GM23248 (cell line): ENCODE results near the gene REC8.

Source experiments
- EZH2 ChIP-seq: fragments of 200-600 bp; sonication (generic); IDR thresholded peaks from 2 replicates; pipeline ENCODE4 v1.6.1; 2018; ENCODE audit warnings: antibody characterized with exemption, mild to moderate bottlenecking; ENCODE audit not compliant: insufficient read depth, poor library complexity, severe bottlenecking
- EZH2phosphoT487 ChIP-seq: fragments of 200-600 bp; sonication (generic); IDR thresholded peaks from 2 replicates; pipeline ENCODE4 v1.6.1; 2018; ENCODE audit warnings: antibody characterized with exemption, moderate library complexity, mild to moderate bottlenecking, low read depth; ENCODE audit not compliant: insufficient read depth

DNA sequence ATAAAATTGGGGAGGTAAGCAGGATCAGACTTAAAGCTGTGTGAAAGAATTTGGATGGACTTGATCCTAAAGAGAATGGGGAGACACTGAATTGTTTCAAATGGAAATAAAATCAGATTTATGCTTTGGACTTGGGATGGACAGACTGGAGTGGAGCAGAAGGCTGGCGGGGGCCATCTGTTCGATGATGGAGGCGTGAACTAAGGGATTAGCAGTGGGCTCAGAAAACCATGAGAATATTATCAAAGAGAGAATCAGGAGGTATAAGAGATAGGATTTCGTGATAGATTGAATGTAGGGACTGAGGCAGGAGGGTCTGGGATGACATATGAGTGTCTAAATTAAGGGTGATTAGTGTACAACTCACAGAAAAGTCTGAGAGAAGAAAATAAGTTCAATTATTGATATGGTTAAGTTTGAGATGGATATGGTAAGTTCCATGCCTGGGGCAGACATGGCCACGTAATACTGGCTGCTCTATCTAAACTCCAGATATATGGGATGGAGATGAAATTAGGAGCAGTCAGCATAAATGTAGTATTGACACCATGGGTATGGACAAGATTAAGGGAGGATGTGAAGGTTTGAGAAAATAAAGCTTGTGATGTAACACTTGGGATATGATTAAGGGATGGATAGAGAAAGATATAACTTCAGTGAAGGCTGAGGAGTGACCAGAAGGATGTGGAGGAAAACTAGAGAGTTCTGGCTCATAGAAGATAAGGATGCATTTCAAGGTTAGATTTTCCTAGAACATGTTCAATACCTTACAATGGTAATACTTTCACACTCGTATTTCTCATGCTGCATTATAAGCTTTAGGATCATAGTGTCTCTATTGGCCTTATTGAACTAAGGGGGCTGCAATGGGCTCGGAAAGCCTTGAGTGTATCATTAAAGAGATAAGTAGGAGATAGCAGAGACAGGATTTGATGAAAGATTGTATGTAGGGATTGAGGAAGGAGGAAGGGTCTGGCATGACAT is 32.6 kb downstream of the REC8 start:
- no peak for TF ChIP-seq EZH2
- TF ChIP-seq EZH2phosphoT487: no peak
